Lung (tissue), 12 donors: ENCODE measurements around the gene TUBA1C. TPM values are rescaled to one million over a fixed set of nuclear protein-coding genes. Genes with fewer than 3 reads are reported as not detected.

ENCODE experiments used
- ATAC-seq: fragments of 200-7000 bp; cut with Tn5 transposase; one replicate; pipeline ENCODE4 v1.9.1; 2020; ENCODE audit warnings: moderate number of reproducible peaks; ENCODE audit not compliant: insufficient read depth, low FRiP score
- DNase-seq, 3 donors: peaks; one replicate each; pipeline ENCODE4 v3.0.0-alpha.2; 2013 to 2017
- H3K27ac ChIP-seq, 2 donors: one replicate each; pipeline ENCODE4 v1.5.1; 2013; ENCODE audit warnings: mild to moderate bottlenecking in 2 of 2, moderate library complexity in 2 of 2, control low read depth in 1 of 2, inconsistent platforms in 1 of 2, low read depth in 1 of 2, low read length in 1 of 2
- H3K27me3 ChIP-seq, 3 donors: one replicate each; pipeline ENCODE4 v1.5.1; 2013; ENCODE audit warnings: low read length in 2 of 3; ENCODE audit not compliant: control insufficient read depth in 3 of 3, insufficient read depth in 3 of 3
- H3K36me3 ChIP-seq, 4 donors: one replicate each; pipeline ENCODE4 v1.5.1; 2013; ENCODE audit warnings: low read length in 4 of 4, mild to moderate bottlenecking in 1 of 4, moderate library complexity in 1 of 4; ENCODE audit not compliant: control insufficient read depth in 4 of 4, insufficient read depth in 4 of 4
- H3K4me1 ChIP-seq, 5 donors: one replicate each; pipeline ENCODE4 v1.5.1; 2013; ENCODE audit warnings: low read length in 5 of 5, mild to moderate bottlenecking in 2 of 5, moderate library complexity in 1 of 5; ENCODE audit not compliant: control insufficient read depth in 5 of 5, insufficient read depth in 5 of 5
- H3K4me3 ChIP-seq: one replicate; pipeline ENCODE4 v1.5.1; 2013; ENCODE audit warnings: mild to moderate bottlenecking, control low read depth, moderate library complexity
- H3K9ac ChIP-seq, 2 donors: one replicate each; pipeline ENCODE4 v1.5.1; 2013; ENCODE audit warnings: low read length in 2 of 2, control low read depth in 1 of 2; ENCODE audit not compliant: insufficient read depth in 1 of 2
- H3K9me3 ChIP-seq, 4 donors: one replicate each; pipeline ENCODE4 v1.5.1; 2013; ENCODE audit warnings: low read length in 3 of 4, mild to moderate bottlenecking in 1 of 4, moderate library complexity in 1 of 4; ENCODE audit not compliant: control insufficient read depth in 4 of 4, insufficient read depth in 3 of 4
- WGBS, 2 donors: extraction: QIAGEN DNeasy Blood & Tissue Kit; methylation state at CpG; one replicate each; pipeline ENCODE4 v1.1.7; 2013; 5-methylcytosine and 5-hydroxymethylcytosine counted together
- polyA plus RNA-seq, 2 donors: library from polyadenylated mRNA; stranded (reverse); fragments of 200-250 nt; gene quantifications; one replicate each; pipeline ENCODE4 v1.2.1, GENCODE V29; 2013
- total RNA-seq, 2 donors: library from RNA; depleted of rRNA in 1 of 2; stranded (reverse); fragments of >200 nt in 1 of 2; gene quantifications; one replicate each; pipeline ENCODE4 v1.2.1, GENCODE V29; 2014 to 2021
- TF ChIP-seq, protein P1 (sequence below): IDR thresholded peaks from 2 replicates; pipeline ENCODE4 v1.5.1; 2012; ENCODE audit warnings: mild to moderate bottlenecking; ENCODE audit errors: control extremely low read depth, extremely low read depth
- donor health status: control.
- donor health status: control.
- donor health status: Bipolar disorder and iron deficiency.
- donor health status: healthy.
- donor health status: DM: yes; HTN: yes; CAD: no.

The TUBA1C gene
- total and polyA plus RNA-seq, 4 donors, result 54.3 to 593 (median 201) TPM

- Histone ChIP-seq H3K36me3 (no peaks in the 10 kb centered on the region), H3K27me3 (peaks cover 0 to 7% (median 0%) of the 10 kb centered on the region in 3 donors), H3K4me3 (peak overlapping the region; percentile 28), H3K27ac (no peak overlapping the region), H3K9ac (no peak overlapping the region), H3K4me1 (peaks cover 0 to 20% (median 7%) of the 10 kb centered on the region in 5 donors), H3K9me3 (no peaks in the 10 kb centered on the region)
- TF ChIP-seq, protein P1, sequence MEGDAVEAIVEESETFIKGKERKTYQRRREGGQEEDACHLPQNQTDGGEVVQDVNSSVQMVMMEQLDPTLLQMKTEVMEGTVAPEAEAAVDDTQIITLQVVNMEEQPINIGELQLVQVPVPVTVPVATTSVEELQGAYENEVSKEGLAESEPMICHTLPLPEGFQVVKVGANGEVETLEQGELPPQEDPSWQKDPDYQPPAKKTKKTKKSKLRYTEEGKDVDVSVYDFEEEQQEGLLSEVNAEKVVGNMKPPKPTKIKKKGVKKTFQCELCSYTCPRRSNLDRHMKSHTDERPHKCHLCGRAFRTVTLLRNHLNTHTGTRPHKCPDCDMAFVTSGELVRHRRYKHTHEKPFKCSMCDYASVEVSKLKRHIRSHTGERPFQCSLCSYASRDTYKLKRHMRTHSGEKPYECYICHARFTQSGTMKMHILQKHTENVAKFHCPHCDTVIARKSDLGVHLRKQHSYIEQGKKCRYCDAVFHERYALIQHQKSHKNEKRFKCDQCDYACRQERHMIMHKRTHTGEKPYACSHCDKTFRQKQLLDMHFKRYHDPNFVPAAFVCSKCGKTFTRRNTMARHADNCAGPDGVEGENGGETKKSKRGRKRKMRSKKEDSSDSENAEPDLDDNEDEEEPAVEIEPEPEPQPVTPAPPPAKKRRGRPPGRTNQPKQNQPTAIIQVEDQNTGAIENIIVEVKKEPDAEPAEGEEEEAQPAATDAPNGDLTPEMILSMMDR, result no peak
- WGBS, 2 donors, result 36 to 41% methylated on average over 12 of the region's 12 CpGs
- DNase-seq (no peak), ATAC-seq (no peak)
Measured at GRCh38 chr12:49322367-49322707, 57.5 kb downstream of the TUBA1C start.

- TF ChIP-seq, protein P1, result no peak
- Histone ChIP-seq H3K9ac (peak within 1 kb of the TSS; percentile 49 to 63), H3K9me3 (no peaks in the 10 kb centered on the region), H3K27ac (peak within 1 kb of the TSS; percentile 30 to 47), H3K27me3 (peaks cover 0 to 7% (median 0%) of the 10 kb centered on the region in 3 donors), H3K36me3 (no peaks in the 10 kb centered on the region), H3K4me1 (peaks cover 0 to 20% (median 7%) of the 10 kb centered on the region in 5 donors), H3K4me3 (peak within 1 kb of the TSS; percentile 67)
- peak; percentile 99 to 100 (median 99) for DNase-seq
- WGBS, 2 donors, result 0% methylated on average over 64 to 65 of the region's 65 CpGs
- ATAC-seq, result peak; percentile 99
Measured at GRCh38 chr12:49322708-49323523, 58.0 kb downstream of the TUBA1C start, which contains the start of gene TROAP. Gene TROAP (plus strand): TSS chr12:49323255. CDS start chr12:49323609, 354 bp downstream.

GRCh38 chr12:49323524-49324097, 58.7 kb downstream of the TUBA1C start:
- Histone ChIP-seq H3K9ac (peak overlapping the region; percentile 47 to 49), H3K4me3 (peak overlapping the region; percentile 52), H3K27me3 (peaks cover 0 to 7% (median 0%) of the 10 kb centered on the region in 3 donors), H3K9me3 (no peaks in the 10 kb centered on the region), H3K27ac (no peak overlapping the region), H3K36me3 (no peaks in the 10 kb centered on the region), H3K4me1 (peaks cover 0 to 20% (median 7%) of the 10 kb centered on the region in 5 donors)
- TF ChIP-seq, protein P1, result no peak
- WGBS, 2 donors, result 12 to 13% methylated on average over 19 of the region's 19 CpGs
- ATAC-seq, result no peak
- no peak for DNase-seq

Other genes with a start within 250 kb of the TUBA1C start
- gene PRKAG1, start 246.3 kb upstream of the TUBA1C start, total RNA-seq, result 10 to 100 TPM; 33.1 to 53.6 TPM
- 10 to 100 TPM; 45.7 to 54.5 TPM for gene PRKAG1, start 246.3 kb upstream of the TUBA1C start, polyA plus RNA-seq
- 100 to 1,000 TPM in 1 of 2 donors, 10 to 100 TPM in 1; 58.7 to 115 TPM for gene KMT2D, start 204.3 kb upstream of the TUBA1C start, total RNA-seq
- gene KMT2D, start 204.3 kb upstream of the TUBA1C start, polyA plus RNA-seq, result 10 to 100 TPM; 27.6 to 39.7 TPM
- 1 to 10 TPM in 1 of 2 donors, under 1 TPM in 1; 0.51 to 2.4 TPM for gene RHEBL1, start 195.1 kb upstream of the TUBA1C start, total RNA-seq
- 1 to 10 TPM; 1.8 to 2.6 TPM for gene RHEBL1, start 195.1 kb upstream of the TUBA1C start, polyA plus RNA-seq
- gene DHH, start 170.3 kb upstream of the TUBA1C start, total RNA-seq, result 1 to 10 TPM; 1.3 to 2.6 TPM
- under 1 TPM; 0.16 to 0.64 TPM for gene DHH, start 170.3 kb upstream of the TUBA1C start, polyA plus RNA-seq
- gene LMBR1L, start 154.2 kb upstream of the TUBA1C start, total RNA-seq, result 10 to 100 TPM; 38.5 to 70.1 TPM
- gene LMBR1L, start 154.2 kb upstream of the TUBA1C start, polyA plus RNA-seq, result 10 to 100 TPM; 34.8 to 39.0 TPM
- 100 to 1,000 TPM; 261 to 900 TPM for gene TUBA1B, start 133.7 kb upstream of the TUBA1C start, total RNA-seq
- gene TUBA1B, start 133.7 kb upstream of the TUBA1C start, polyA plus RNA-seq, result 1,000 to 10,000 TPM in 1 of 2 donors, 100 to 1,000 TPM in 1; 415 to 1,091 TPM
- 100 to 1,000 TPM; 264 to 270 TPM for gene TUBA1A, start 76.0 kb upstream of the TUBA1C start, total RNA-seq
- 100 to 1,000 TPM in 1 of 2 donors, 10 to 100 TPM in 1; 89.7 to 253 TPM for gene TUBA1A, start 76.0 kb upstream of the TUBA1C start, polyA plus RNA-seq
- gene PRPH, start 30.1 kb downstream of the TUBA1C start, total RNA-seq, result 1 to 10 TPM in 1 of 2 donors, under 1 TPM in 1; 0.67 to 2.7 TPM
- gene PRPH, start 30.1 kb downstream of the TUBA1C start, polyA plus RNA-seq, result under 1 TPM; 0.19 to 0.67 TPM
- 1 to 10 TPM; 1.2 to 4.6 TPM for gene TROAP, start 58.2 kb downstream of the TUBA1C start, total RNA-seq
- gene TROAP, start 58.2 kb downstream of the TUBA1C start, polyA plus RNA-seq, result 1 to 10 TPM; 2.4 to 4.1 TPM
- not detected for gene C1QL4, start 72.1 kb downstream of the TUBA1C start, total RNA-seq
- under 1 TPM in 1 of 2 donors, not detected in 1; 0.06 TPM for gene C1QL4, start 72.1 kb downstream of the TUBA1C start, polyA plus RNA-seq
- 1 to 10 TPM; 1.5 to 1.7 TPM for gene DNAJC22, start 81.8 kb downstream of the TUBA1C start, total RNA-seq
- under 1 TPM; 0.24 to 0.28 TPM for gene DNAJC22, start 81.8 kb downstream of the TUBA1C start, polyA plus RNA-seq
- gene SPATS2, start 102.4 kb downstream of the TUBA1C start, total RNA-seq, result 10 to 100 TPM; 11.9 to 48.8 TPM
- 1 to 10 TPM; 6.6 to 8.2 TPM for gene SPATS2, start 102.4 kb downstream of the TUBA1C start, polyA plus RNA-seq